Smooth muscle cell of the coronary artery (primary cell): Measurements from ENCODE around the gene RLN3. TPM values are rescaled to one million over a fixed set of nuclear protein-coding genes. Genes with fewer than 3 reads are reported as not detected.

ENCODE experiments used
- total RNA-seq: library from RNA; depleted of rRNA; stranded (reverse); fragments of >200 nt; gene quantifications from 2 replicates; pipeline ENCODE4 v1.2.3, GENCODE V29; 2014; ENCODE audit warnings: low replicate concordance

The RLN3 gene, protein sequence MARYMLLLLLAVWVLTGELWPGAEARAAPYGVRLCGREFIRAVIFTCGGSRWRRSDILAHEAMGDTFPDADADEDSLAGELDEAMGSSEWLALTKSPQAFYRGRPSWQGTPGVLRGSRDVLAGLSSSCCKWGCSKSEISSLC
- total RNA-seq = not detected in 2 replicates

DNA sequence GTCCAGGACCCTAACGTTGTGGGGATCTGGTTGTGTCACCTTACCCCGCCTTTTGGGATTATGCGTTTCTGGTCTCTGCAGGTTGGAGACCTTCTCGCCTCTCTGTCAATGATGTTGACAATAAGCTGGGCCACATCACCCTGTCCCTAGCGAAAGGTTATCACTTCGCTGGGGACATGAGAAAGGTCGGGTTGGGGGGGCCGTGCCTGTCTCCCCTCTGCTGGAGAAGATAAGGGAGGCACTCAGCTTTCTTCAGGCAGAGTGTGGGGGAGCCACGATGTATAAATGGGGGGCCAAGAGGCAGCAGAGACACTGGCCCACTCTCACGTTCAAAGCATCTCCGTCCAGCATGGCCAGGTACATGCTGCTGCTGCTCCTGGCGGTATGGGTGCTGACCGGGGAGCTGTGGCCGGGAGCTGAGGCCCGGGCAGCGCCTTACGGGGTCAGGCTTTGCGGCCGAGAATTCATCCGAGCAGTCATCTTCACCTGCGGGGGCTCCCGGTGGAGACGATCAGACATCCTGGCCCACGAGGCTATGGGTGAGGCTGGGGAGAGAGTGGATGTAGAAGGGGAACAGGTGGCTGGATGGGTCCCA, at the start of gene RLN3:
RLN3 (plus strand) TSS at position 293 of the 595 bp plus-strand sequence; CDS start at position 350, 57 bp downstream.

DNA sequence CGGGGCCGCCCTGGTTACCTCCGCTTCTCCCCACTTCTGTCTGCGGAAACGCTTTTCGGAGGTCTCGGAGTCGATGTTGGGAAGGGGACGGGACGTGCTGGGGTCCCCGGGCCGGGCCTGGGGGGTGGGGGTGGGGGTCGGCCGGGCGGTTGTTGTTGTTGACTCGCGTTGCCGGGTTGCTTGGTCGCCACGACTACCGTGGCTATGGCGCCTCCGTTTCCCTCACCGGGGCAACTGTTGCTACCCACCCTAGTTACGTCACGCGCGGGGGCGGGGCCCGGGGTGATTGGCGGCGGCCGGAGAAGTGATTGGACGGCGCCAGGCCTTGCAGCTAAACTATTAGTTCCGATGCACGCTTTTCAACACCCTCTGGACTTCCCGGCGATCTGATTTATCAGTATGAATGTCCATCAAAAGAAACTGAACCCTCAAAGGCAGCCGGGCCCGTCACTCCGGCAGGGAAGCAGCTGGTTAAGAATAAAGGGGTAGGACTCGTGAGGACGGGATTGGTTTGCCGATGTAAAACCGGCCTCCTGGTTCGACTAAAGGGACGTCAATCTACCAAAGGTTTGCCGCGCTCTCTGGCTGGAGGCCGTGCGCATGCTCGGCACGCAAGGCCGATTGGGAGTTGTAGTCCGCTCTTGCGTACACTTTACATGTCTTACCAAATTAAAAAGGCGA, 21.7 kb upstream of the RLN3 start, which contains the start of gene RFX1:
RFX1 (minus strand) TSS at position 236 of the 681 bp plus-strand sequence. CDS start 12,477 bp downstream, outside the sequence.

DNA sequence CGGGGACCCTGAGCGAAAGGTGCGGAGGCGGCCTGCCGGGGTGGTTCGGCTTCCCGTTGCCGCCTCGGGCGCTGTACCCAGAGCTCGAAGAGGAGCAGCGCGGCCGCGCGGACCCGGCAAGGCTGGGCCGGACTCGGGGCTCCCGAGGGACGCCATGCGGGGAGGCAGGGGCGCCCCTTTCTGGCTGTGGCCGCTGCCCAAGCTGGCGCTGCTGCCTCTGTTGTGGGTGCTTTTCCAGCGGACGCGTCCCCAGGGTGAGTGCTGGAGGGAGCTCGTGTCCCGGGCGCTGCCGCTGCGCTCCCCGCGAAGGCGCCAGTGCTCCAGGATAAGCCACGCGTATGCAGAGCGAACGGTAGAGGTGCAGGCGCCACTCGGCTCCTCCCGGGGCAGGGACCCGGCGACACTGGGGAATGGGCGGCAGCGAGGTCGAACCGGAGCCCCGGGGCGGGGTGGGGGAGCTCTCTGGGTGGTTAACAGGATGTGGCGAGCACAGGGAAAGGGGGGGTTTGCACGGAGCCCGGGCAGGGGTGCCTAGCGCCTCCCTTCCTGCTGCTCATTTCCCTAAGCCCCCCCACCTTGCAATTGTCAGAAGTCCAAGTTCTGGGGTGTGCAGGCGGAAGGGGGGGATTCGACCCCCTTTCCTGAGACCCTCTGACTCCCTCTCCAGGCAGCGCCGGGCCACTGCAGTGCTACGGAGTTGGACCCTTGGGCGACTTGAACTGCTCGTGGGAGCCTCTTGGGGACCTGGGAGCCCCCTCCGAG, 4.0 kb downstream of the RLN3 start, which contains the start of gene IL27RA:
IL27RA (plus strand) TSS at position 44 of the 762 bp plus-strand sequence; CDS start at position 155, 111 bp downstream.

DNA sequence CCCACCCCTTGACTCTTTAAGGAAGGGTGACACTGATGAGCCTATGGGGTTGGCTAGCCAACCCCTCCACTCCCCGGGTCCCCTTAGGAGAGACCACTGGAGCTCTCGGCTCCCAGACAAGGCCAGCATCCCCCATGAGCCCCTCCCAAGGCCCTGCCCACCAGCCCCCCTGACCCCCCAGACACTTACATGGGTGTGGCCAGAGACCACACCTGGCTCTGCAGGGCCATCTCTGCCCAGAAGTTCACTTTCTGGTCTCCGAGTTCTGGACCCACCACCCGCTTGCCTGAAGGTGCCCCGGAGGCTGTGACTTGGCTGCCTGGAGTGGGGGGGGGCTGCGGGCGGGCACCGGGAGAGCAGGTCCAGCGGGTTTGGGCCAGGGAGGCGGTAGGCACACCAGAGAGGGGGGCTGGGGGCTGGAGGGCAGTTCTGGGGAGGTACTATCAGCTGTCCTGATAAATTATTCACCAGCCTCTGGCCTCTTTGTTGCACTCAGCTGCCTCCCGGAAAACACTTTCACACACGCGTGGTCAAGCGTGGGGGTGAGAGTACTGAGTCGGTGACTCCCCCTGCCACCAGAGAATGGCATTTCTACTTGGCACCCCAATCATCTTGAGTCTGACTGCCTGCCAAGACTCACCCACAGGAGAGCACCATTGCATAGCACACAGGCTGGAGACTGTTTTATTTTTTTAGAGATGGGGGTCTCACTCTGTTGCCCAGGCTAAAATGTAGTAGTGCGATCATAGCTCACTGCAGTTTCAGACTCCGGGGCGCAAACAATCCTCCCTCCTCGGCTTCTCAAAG, 34.0 kb downstream of the RLN3 start, which contains the start of gene PALM3:
PALM3 (minus strand) TSS at position 326 of the 807 bp plus-strand sequence; CDS start at position 230, 96 bp downstream.

DNA sequence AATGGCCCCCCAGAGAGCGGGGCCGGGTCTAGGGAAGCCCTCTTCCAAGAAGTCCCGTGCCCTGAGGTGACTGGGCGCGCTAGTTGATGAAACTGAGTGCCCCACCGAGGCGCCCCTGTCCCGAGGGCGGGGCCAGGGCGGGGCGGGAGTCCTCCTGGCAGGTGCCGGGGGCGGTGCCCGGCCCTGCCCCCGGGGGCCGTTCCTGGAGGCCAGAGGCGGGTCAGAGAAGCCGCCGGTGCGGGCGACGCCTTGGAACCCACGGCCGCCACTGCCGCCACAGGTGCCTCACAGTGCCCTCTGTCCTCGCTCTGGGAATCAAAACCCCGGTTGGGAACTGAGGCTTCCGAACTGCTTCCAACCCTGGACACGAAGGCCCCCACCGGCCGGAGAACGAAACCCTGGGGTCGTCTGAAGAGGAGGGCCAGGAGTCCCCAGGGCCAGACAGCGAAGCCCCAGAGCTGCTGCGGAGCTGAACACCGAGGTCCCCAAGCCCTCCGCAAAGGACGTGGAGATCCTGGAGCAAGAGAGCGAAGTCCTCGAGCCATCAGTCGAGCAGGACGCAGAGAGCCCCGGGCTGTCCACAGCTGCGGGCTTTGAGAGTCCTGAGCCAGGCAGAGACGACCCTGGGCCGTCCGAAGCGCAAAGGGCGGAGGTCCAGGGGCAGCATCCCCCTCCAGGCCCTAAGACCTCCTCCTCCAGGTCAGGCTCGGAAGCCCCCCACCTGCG, 44.8 kb downstream of the RLN3 start, which contains the start of gene MISP3:
MISP3 (plus strand) TSS at position 252 of the 726 bp plus-strand sequence. CDS start 524 bp downstream, outside the sequence.

Other genes with a start within 250 kb of the RLN3 start
- gene ZSWIM4, start 232.7 kb upstream of the RLN3 start, total RNA-seq = 2.2 and 9.8 TPM in 2 replicates
- 0.45 TPM in 1 of 2 replicates, not detected in the other for gene NANOS3, start 151.0 kb upstream of the RLN3 start, total RNA-seq
- 0.12 and 0.45 TPM in 2 replicates for gene BRME1, start 122.0 kb upstream of the RLN3 start, total RNA-seq
- gene CC2D1A, start 121.9 kb upstream of the RLN3 start, total RNA-seq = 4.8 and 6.4 TPM in 2 replicates
- 0.90 and 1.1 TPM in 2 replicates for gene PODNL1, start 89.7 kb upstream of the RLN3 start, total RNA-seq
- gene DCAF15, start 75.6 kb upstream of the RLN3 start, total RNA-seq = 7.7 and 8.1 TPM in 2 replicates
- gene RFX1, start 21.8 kb upstream of the RLN3 start, total RNA-seq = 0.94 and 1.9 TPM in 2 replicates
- gene IL27RA, start 3.6 kb downstream of the RLN3 start, total RNA-seq = 0.23 and 4.4 TPM in 2 replicates
- under 0.01 and 0.30 TPM in 2 replicates for gene PALM3, start 33.9 kb downstream of the RLN3 start, total RNA-seq
- 0.12 and 0.68 TPM in 2 replicates for gene MISP3, start 44.6 kb downstream of the RLN3 start, total RNA-seq
- not detected in 2 replicates for gene C19orf67, start 57.6 kb downstream of the RLN3 start, total RNA-seq
- gene SAMD1, start 62.6 kb downstream of the RLN3 start, total RNA-seq = 13.8 and 19.8 TPM in 2 replicates
- 27.3 and 56.8 TPM in 2 replicates for gene PRKACA, start 89.6 kb downstream of the RLN3 start, total RNA-seq
- 0.94 and 4.6 TPM in 2 replicates for gene ASF1B, start 108.4 kb downstream of the RLN3 start, total RNA-seq
- 4.4 and 8.5 TPM in 2 replicates for gene ADGRL1, start 178.0 kb downstream of the RLN3 start, total RNA-seq